Type B pancreatic cell (in vitro differentiated cells): ENCODE data around the gene ZNF391. TPM values are rescaled to one million over a fixed set of nuclear protein-coding genes. Genes with fewer than 3 reads are reported as not detected.

Experiments used
- DNase-seq: peaks from one replicate; pipeline ENCODE4 v3.0.0; 2021; ENCODE audit warnings: mixed read lengths; ENCODE audit not compliant: unreplicated experiment; ENCODE audit errors: extremely low spot score
- H3K27ac Mint-ChIP-seq: 2 replicates; pipeline ENCODE4 v1.8.0; 2021; ENCODE audit warnings: mild to moderate bottlenecking, mixed read lengths
- H3K27me3 Mint-ChIP-seq: 2 replicates; pipeline ENCODE4 v1.8.0; 2021; ENCODE audit warnings: mixed read lengths
- H3K36me3 Mint-ChIP-seq: 2 replicates; pipeline ENCODE4 v1.8.0; 2021; ENCODE audit warnings: mixed read lengths
- H3K4me1 Mint-ChIP-seq: one replicate; pipeline ENCODE4 v1.8.0; 2021; ENCODE audit warnings: mixed read lengths; ENCODE audit not compliant: unreplicated experiment
- H3K4me3 Mint-ChIP-seq: 2 replicates; pipeline ENCODE4 v1.8.0; 2021; ENCODE audit warnings: mild to moderate bottlenecking, mixed read lengths
- H3K9me3 Mint-ChIP-seq: 2 replicates; pipeline ENCODE4 v1.8.0; 2021; ENCODE audit warnings: mixed read lengths
- long read RNA-seq: library from polyadenylated mRNA; unstranded; transcript quantifications from one replicate; pipeline ENCODE4 v2.0.0, GENCODE V29; 2020
- total RNA-seq: library from RNA; stranded (reverse); gene quantifications from 2 replicates; pipeline ENCODE4 v1.2.1, GENCODE V29; 2021; ENCODE audit warnings: low replicate concordance
- TF ChIP-seq, protein P1 (sequence below): fragments of 200-600 bp; sonication (generic); conservative IDR thresholded peaks from 2 replicates; pipeline ENCODE4 v1.5.0; 2021; ENCODE audit warnings: antibody characterized with exemption, mild to moderate bottlenecking

The ZNF391 gene
- 4.9 and 8.4 TPM in 2 replicates for total RNA-seq
- long read RNA-seq, full-length matches to known transcripts: 6 of 7 reads
- long read RNA-seq, partial matches to known transcripts: 0 of 7 reads
- long read RNA-seq, other reads (novel, unspliced or antisense): 1 of 7 reads

DNA sequence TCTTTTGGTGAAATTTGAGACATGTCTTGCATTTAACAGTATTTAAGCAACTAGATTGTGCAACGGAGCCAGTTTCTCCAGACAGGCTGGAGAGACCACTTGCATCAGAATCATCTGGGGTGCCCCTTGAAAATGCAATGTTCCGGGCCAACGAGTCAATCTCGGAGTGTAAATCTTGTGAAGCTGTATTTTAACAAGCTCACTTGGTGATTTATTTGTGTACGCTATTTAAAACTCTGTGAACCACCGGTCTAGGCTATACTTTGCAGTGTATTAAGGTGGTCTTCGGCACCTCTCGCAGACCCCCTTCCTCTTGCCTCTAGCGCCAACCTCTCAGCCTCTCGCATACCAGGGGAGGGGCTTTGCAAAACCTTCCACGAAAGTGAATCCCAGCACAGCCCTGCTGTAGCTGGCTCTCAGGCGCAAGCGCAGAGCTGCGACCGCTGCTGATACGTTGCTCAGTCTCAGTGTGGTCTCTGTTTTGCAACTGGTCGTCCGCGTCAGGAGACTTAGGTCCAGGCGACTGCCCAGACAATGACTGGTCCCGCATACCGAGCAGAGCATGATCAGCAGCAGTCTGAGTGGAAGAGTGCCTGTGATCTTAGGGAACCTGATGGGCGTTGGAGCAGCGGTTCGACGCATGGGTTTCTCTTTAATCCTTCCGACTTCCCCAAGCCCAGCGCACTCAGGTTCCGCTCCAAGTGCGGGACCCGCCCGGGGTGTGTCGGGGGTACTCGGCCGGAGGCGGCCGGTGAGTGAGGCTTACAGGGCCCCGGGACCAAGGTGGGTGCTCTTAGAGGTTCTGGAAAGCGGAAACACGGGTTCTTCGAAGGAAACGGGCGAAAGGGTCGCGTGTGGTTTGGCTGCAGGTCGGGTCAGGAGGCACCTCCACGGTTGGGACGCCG, at the start of gene ZNF391:
TSS of gene ZNF391 (plus strand) at position 467 of the 905 bp plus-strand sequence. CDS start 11,612 bp downstream, outside the sequence.
- H3K36me3 Mint-ChIP-seq: peaks cover 12% of the 10 kb centered on the region
- peaks cover 6% of the 10 kb centered on the region for H3K27me3 Mint-ChIP-seq
- peak within 1 kb of the TSS; percentile 88 for H3K27ac Mint-ChIP-seq
- H3K4me3 Mint-ChIP-seq: peak within 1 kb of the TSS; percentile 93
- peak; percentile 80 for DNase-seq
- H3K4me1 Mint-ChIP-seq: peaks cover 7% of the 10 kb centered on the region
- TF ChIP-seq, protein P1, sequence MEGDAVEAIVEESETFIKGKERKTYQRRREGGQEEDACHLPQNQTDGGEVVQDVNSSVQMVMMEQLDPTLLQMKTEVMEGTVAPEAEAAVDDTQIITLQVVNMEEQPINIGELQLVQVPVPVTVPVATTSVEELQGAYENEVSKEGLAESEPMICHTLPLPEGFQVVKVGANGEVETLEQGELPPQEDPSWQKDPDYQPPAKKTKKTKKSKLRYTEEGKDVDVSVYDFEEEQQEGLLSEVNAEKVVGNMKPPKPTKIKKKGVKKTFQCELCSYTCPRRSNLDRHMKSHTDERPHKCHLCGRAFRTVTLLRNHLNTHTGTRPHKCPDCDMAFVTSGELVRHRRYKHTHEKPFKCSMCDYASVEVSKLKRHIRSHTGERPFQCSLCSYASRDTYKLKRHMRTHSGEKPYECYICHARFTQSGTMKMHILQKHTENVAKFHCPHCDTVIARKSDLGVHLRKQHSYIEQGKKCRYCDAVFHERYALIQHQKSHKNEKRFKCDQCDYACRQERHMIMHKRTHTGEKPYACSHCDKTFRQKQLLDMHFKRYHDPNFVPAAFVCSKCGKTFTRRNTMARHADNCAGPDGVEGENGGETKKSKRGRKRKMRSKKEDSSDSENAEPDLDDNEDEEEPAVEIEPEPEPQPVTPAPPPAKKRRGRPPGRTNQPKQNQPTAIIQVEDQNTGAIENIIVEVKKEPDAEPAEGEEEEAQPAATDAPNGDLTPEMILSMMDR: no peak
- H3K9me3 Mint-ChIP-seq: no peaks in the 10 kb centered on the region

DNA sequence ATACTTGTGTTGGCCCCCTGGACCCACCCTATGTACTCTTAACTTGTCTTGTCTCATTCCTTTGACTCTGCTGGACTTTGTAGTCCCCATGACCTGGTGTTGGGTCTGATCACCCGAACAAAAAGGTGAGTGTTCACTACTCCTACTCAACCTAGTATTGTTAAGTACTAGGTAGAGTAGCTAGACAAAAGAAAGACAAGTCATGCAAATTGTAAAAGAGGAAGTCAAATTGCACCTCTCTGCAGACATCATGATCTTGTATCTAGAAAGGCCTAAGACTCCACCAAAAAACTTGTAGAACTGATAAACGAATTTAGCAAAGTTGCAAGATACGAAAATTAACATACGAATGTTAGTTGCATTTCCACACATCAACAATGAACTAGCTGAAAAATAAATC, 35.7 kb upstream of the ZNF391 start:
- TF ChIP-seq, protein P1: no peak
- H3K27ac Mint-ChIP-seq: no peak overlapping the region
- H3K4me1 Mint-ChIP-seq: no peaks in the 10 kb centered on the region
- no peaks in the 10 kb centered on the region for H3K36me3 Mint-ChIP-seq
- no peak overlapping the region for H3K4me3 Mint-ChIP-seq
- peaks cover 3% of the 10 kb centered on the region for H3K27me3 Mint-ChIP-seq
- H3K9me3 Mint-ChIP-seq: peaks cover 4% of the 10 kb centered on the region
- no peak for DNase-seq

DNA sequence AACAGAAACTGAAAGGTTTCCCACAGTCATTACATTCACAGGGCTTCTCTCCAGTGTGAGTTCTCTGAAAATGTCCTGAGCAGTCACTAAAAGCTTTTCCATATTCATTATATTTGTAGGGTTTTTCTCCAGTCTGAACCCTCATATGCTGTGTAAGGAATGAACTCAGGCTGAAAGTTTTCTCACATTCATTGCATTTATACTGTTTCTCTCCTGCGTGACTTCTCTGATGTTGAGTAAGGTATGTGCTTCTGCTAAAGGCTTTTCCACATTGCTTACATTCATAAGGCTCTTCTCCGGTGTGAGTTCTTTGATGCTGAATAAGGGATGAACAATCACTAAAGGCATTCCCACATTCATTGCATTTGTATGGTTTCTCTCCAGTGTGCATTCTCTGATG, 29.8 kb upstream of the ZNF391 start:
- TF ChIP-seq, protein P1: no peak
- H3K36me3 Mint-ChIP-seq: peaks cover 34% of the 10 kb centered on the region
- H3K4me1 Mint-ChIP-seq: no peaks in the 10 kb centered on the region

DNA sequence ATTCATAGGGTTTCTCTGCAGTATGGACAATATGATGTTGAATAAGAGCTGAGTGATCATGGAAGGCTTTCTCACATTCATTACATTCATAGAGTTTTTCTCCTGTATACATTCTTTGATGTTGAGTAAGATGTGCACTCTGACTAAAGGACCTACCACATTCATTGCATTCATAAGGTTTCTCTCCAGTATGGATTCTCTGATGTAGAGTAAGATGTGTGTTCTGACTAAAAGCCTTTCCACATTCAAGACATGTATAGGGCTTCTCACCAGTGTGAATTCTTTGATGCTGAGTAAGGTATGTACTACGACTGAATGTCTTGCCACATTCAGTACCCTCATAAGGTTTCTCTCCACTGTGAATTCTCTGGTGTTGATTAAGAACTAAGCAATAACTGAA, 29.3 kb upstream of the ZNF391 start:
- peaks cover 16% of the 10 kb centered on the region for H3K9me3 Mint-ChIP-seq
- no peaks in the 10 kb centered on the region for H3K4me1 Mint-ChIP-seq
- H3K27ac Mint-ChIP-seq: no peak overlapping the region
- no peak overlapping the region for H3K4me3 Mint-ChIP-seq
- no peaks in the 10 kb centered on the region for H3K27me3 Mint-ChIP-seq
- TF ChIP-seq, protein P1: no peak
- DNase-seq: no peak
- H3K36me3 Mint-ChIP-seq: peaks cover 34% of the 10 kb centered on the region

More for the DNA sequence above, 29.8 kb upstream of the ZNF391 start:
- no peak for DNase-seq
- Mint-ChIP-seq H3K4me3 (no peak overlapping the region), H3K27me3 (no peaks in the 10 kb centered on the region), H3K27ac (no peak overlapping the region), H3K9me3 (peaks cover 16% of the 10 kb centered on the region)

DNA sequence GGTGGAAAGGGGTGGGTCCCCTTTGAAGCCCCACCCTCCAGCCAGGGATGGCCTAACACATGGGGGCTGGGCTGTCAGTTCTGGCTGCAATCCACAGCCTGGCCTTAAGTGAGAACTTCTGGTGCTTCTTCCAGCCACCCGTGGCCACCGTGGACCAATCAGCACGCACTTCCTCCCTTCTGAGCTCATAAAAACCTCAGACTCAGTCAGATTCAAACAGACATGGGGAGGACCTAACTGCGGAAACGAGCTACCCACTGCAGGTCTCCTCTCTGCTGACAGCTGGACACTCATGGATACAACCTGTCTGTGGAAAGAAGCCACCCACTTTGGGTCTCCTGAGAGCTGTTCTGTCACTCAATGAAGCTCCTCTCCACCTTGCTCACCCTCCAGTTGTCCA, 20.4 kb upstream of the ZNF391 start:
- Mint-ChIP-seq H3K27ac (no peak overlapping the region), H3K4me1 (no peaks in the 10 kb centered on the region), H3K27me3 (no peaks in the 10 kb centered on the region), H3K4me3 (no peak overlapping the region), H3K9me3 (no peaks in the 10 kb centered on the region), H3K36me3 (peaks cover 30% of the 10 kb centered on the region)
- TF ChIP-seq, protein P1: no peak
- no peak for DNase-seq
